Endothelial cell of umbilical vein (primary cell): ENCODE results near the gene CCM2. TPM values are rescaled to one million over a fixed set of nuclear protein-coding genes. Genes with fewer than 3 reads are reported as not detected.

Experiments
- BruUV-seq: library from RNA; stranded (reverse); fragments of 400-500 nt; replicated peaks from 2 replicates; lab custom pipeline; 2021; lab: Mats Ljungman, UMichigan
- CTCF ChIA-PET: fragments of 300-600, 350-600 bp; sonication (Branson Sonifier 250); formaldehyde crosslinking; loops from one replicate; lab custom pipeline; 2021; ENCODE audit warnings: antibody characterized with exemption, inconsistent platforms; lab: Charles Lee
- POLR2A ChIA-PET: fragments of 300-600, 350-600 bp; sonication (Branson Sonifier 250); formaldehyde crosslinking; loops from one replicate; lab custom pipeline; 2021; ENCODE audit warnings: antibody characterized with exemption, inconsistent platforms; lab: Charles Lee
- DNase-seq: peaks from one replicate; pipeline ENCODE4 v3.0.0-alpha.2; 2011; ENCODE audit warnings: low read depth, low spot score
- FAIRE-seq: peaks from 2 replicates; lab custom pipeline; 2011; peaks lifted over from hg19 to GRCh38; lab: Jason Lieb, UNC
- H2AFZ ChIP-seq: 2 replicates; pipeline ENCODE4 v1.6.0; 2012; ENCODE audit warnings: low read depth, low read length, control low read depth, inconsistent platforms
- H3K27ac ChIP-seq: 2 replicates; pipeline ENCODE4 v1.5.1; 2011; ENCODE audit warnings: low read depth, mild to moderate bottlenecking, control low read depth, low read length, moderate library complexity; ENCODE audit not compliant: insufficient read depth
- H3K27me3 ChIP-seq, 2 experiments: 2 replicates each; pipeline versions ENCODE4 v1.6.0 to v1.6.1; 2011; ENCODE audit warnings: low read length in 2 of 2, mixed read lengths in 1 of 2; ENCODE audit not compliant: control insufficient read depth in 2 of 2, insufficient read depth in 2 of 2
- H3K36me3 ChIP-seq, 2 experiments: 2 replicates in 1 of 2; 3 replicates in 1 of 2; pipeline ENCODE4 v1.5.1; 2011; ENCODE audit warnings: low read length in 2 of 2, mild to moderate bottlenecking in 1 of 2, moderate library complexity in 1 of 2; ENCODE audit not compliant: control insufficient read depth in 2 of 2, insufficient read depth in 2 of 2; ENCODE audit errors: extremely low read depth in 1 of 2
- H3K4me1 ChIP-seq: 3 replicates; pipeline ENCODE4 v1.5.1; 2011; ENCODE audit warnings: mild to moderate bottlenecking, low read length; ENCODE audit not compliant: control insufficient read depth, insufficient read depth; ENCODE audit errors: extremely low read depth
- H3K4me2 ChIP-seq: 2 replicates; pipeline ENCODE4 v1.6.1; 2011; ENCODE audit warnings: low read length, control low read depth, mixed read lengths; ENCODE audit not compliant: insufficient read depth
- H3K4me3 ChIP-seq, 3 experiments: fragments of 200-600 bp in 1 of 3; sonication (generic), shearing (Covaris generic) in 1 of 3; replicated peaks in 1 of 3; 2 replicates each; pipeline ENCODE4 v1.5.1; 2011 to 2016; ENCODE audit warnings: control low read depth in 3 of 3, low read length in 3 of 3, mild to moderate bottlenecking in 2 of 3, inconsistent platforms in 1 of 3, low read depth in 1 of 3, moderate library complexity in 1 of 3; ENCODE audit not compliant: insufficient read depth in 1 of 3
- H3K79me2 ChIP-seq: 2 replicates; pipeline ENCODE4 v1.6.0; 2012; ENCODE audit warnings: low read length, inconsistent platforms; ENCODE audit not compliant: control insufficient read depth, insufficient read depth
- H3K9ac ChIP-seq: replicated peaks from 2 replicates; pipeline ENCODE3; 2011; ENCODE audit warnings: low read length, control low read depth; ENCODE audit not compliant: insufficient read depth; ENCODE audit errors: extremely low read depth
- H3K9me1 ChIP-seq: replicated peaks from 3 replicates; pipeline ENCODE4 v1.6.0; 2011; ENCODE audit warnings: mild to moderate bottlenecking, low read length; ENCODE audit not compliant: control insufficient read depth, insufficient read depth; ENCODE audit errors: extremely low read depth
- H3K9me3 ChIP-seq: replicated peaks from 2 replicates; pipeline ENCODE4 v1.5.1; 2012; ENCODE audit warnings: low read length, inconsistent platforms; ENCODE audit not compliant: control insufficient read depth, insufficient read depth
- H4K20me1 ChIP-seq: replicated peaks from 2 replicates; pipeline ENCODE3; 2011; ENCODE audit warnings: mild to moderate bottlenecking, low read length; ENCODE audit not compliant: control insufficient read depth, insufficient read depth; ENCODE audit errors: extremely low read depth
- CTCF ChIP-seq, 2 donors: IDR thresholded peaks; 1 replicate in 1 of 2; 2 replicates in 1 of 2; pipeline ENCODE4 v1.5.1; 2011; ENCODE audit warnings: low read length in 2 of 2, mild to moderate bottlenecking in 2 of 2, moderate library complexity in 2 of 2, control low read depth in 1 of 2, inconsistent platforms in 1 of 2, low read depth in 1 of 2; ENCODE audit not compliant: insufficient read depth in 1 of 2; ENCODE audit errors: extremely low read depth in 1 of 2
- EZH2 ChIP-seq: IDR thresholded peaks from 2 replicates; pipeline ENCODE4 v1.6.1; 2012; ENCODE audit warnings: borderline replicate concordance, low read depth, mild to moderate bottlenecking, moderate library complexity, low read length, inconsistent platforms; ENCODE audit not compliant: severe bottlenecking
- FOS ChIP-seq: IDR thresholded peaks from 2 replicates; pipeline ENCODE4 v1.6.1; 2011; ENCODE audit warnings: mild to moderate bottlenecking, low read length, moderate library complexity, borderline replicate concordance; ENCODE audit not compliant: insufficient read depth
- GATA2 ChIP-seq: IDR thresholded peaks from 2 replicates; pipeline ENCODE4 v1.7.0; 2011; ENCODE audit warnings: low read depth, mild to moderate bottlenecking, moderate library complexity, mixed read lengths, low read length; ENCODE audit not compliant: insufficient read length, insufficient read depth
- JUN ChIP-seq: IDR thresholded peaks from 2 replicates; pipeline ENCODE4 v1.6.1; 2011; ENCODE audit warnings: borderline replicate concordance, low read depth; ENCODE audit not compliant: insufficient read length, insufficient read depth
- MAX ChIP-seq: IDR thresholded peaks from 2 replicates; pipeline ENCODE4 v1.6.1; 2011; ENCODE audit not compliant: insufficient read depth, insufficient read length
- MYC ChIP-seq: IDR thresholded peaks from one replicate; pipeline ENCODE4 v1.6.1; 2011; ENCODE audit warnings: mild to moderate bottlenecking, low read depth, low read length
- POLR2A ChIP-seq: IDR thresholded peaks from 2 replicates; pipeline ENCODE4 v1.6.1; 2012; ENCODE audit warnings: low read depth, mild to moderate bottlenecking, control low read depth, low read length
- POLR2AphosphoS5 ChIP-seq: IDR thresholded peaks from 2 replicates; pipeline ENCODE4 v1.6.1; 2012; ENCODE audit warnings: low read depth, mild to moderate bottlenecking, control low read depth, low read length, moderate library complexity; ENCODE audit not compliant: insufficient read depth
- dilution Hi-C: fragments of 300-500 bp; cut with MboI; formaldehyde crosslinking; loops from one replicate; pipeline ENCODE4 v1.15.0; 2019; ENCODE audit warnings: low sequenced_read_pairs; ENCODE audit not compliant: extremely low pct_ligation_motif_present
- intact Hi-C: fragments of 100-400 bp; cut with micrococcal nuclease; formaldehyde crosslinking; loops from one replicate; pipeline ENCODE4 v1.10.0; 2022
- polyA plus RNA-seq, 4 experiments: library from polyadenylated mRNA; depleted of rRNA in 3 of 4; stranded (reverse) in 3 of 4; unstranded in 1 of 4; fragments of >200 nt; gene quantifications; 2 replicates each; pipeline versions ENCODE4 v1.2.1 to v1.2.3, GENCODE V29; 2011 to 2012; ENCODE audit warnings: missing spikeins in 1 of 4
- total RNA-seq: library from RNA; stranded (reverse); gene quantifications from 2 replicates; pipeline ENCODE4 v1.2.3, GENCODE V29; 2021

Gene CCM2
- total and polyA plus RNA-seq, 2 donors (not counting 3 experiments of a cell fraction or from before 2014, with no cell fraction given), result 66.1 to 70.4 TPM

GRCh38 chr7:45066409-45066808, 66.4 kb downstream of the CCM2 start:
- POLR2A ChIA-PET, result no interaction called here
- H3K36me3 ChIP-seq, result peaks cover 4 to 19% of the 10 kb centered on the region in 2 experiments
- BruUV-seq, result no TSS peak

More at GRCh38 chr7:45066409-45066808, 66.4 kb downstream of the CCM2 start:
- CTCF ChIA-PET, result no interaction called here
- Histone ChIP-seq H3K27ac (no peak overlapping the region), H3K9me1 (no peaks in the 10 kb centered on the region), H3K9ac (no peak overlapping the region), H3K4me1 (no peaks in the 10 kb centered on the region), H3K4me2 (no peak overlapping the region), H3K4me3 (no peak overlapping the region), H4K20me1 (peaks cover 2% of the 10 kb centered on the region), H3K79me2 (peaks cover 4% of the 10 kb centered on the region), H3K9me3 (no peaks in the 10 kb centered on the region), H3K27me3 (no peaks in the 10 kb centered on the region), H2AFZ (no peak overlapping the region)
- DNase-seq (no peak), FAIRE-seq (no peak)
- intact Hi-C loops, result no loop called here
- dilution Hi-C loops, result no loop called here
- no peak for TF ChIP-seq JUN
- TF ChIP-seq MAX, result no peak
- no peak for TF ChIP-seq POLR2A
- TF ChIP-seq POLR2AphosphoS5, result no peak
- TF ChIP-seq GATA2, result no peak
- TF ChIP-seq FOS, result no peak
- TF ChIP-seq MYC, result no peak
- no peak for TF ChIP-seq EZH2
- no peak for TF ChIP-seq CTCF (IDR thresholded peaks at IDR 0.05; ENCODE audit: extremely low read depth in 1 of 2, insufficient read depth in 1 of 2, low read depth in 1 of 2, low read length in 2 of 2)
